DND-41 (cell line): Measurements from ENCODE around the gene VPS33B.

ENCODE experiments used
- ATAC-seq: fragments of 200-7000 bp; cut with Tn5 transposase; 3 replicates; pipeline ENCODE4 v1.9.1; 2021; ENCODE audit warnings: low read depth; ENCODE audit not compliant: insufficient read depth
- DNase-seq: peaks from one replicate; pipeline ENCODE4 v3.0.0-alpha.2; 2020
- H2AFZ ChIP-seq: 2 replicates; pipeline ENCODE4 v1.6.0; 2012; ENCODE audit warnings: low read depth, low read length
- H3K27ac ChIP-seq: 2 replicates; pipeline ENCODE4 v1.5.1; 2012; ENCODE audit warnings: low read length, inconsistent platforms
- H3K27me3 ChIP-seq: fragments of 200-600 bp; sonication (generic); 2 replicates; pipeline ENCODE4 v1.6.0; 2012; ENCODE audit warnings: low read length, mild to moderate bottlenecking, inconsistent platforms; ENCODE audit not compliant: insufficient read depth, poor library complexity
- H3K36me3 ChIP-seq: 2 replicates; pipeline ENCODE4 v1.5.1; 2012; ENCODE audit warnings: low read length, inconsistent platforms; ENCODE audit not compliant: insufficient read depth
- H3K4me1 ChIP-seq: 2 replicates; pipeline ENCODE4 v1.5.1; 2012; ENCODE audit warnings: mild to moderate bottlenecking, low read length; ENCODE audit not compliant: insufficient read depth
- H3K4me2 ChIP-seq: 2 replicates; pipeline ENCODE4 v1.6.0; 2012; ENCODE audit warnings: mild to moderate bottlenecking, moderate library complexity, low read length, inconsistent platforms; ENCODE audit not compliant: insufficient read depth
- H3K4me3 ChIP-seq, 2 experiments: fragments of 200-600 bp in 1 of 2; shearing (Covaris generic) in 1 of 2; 2 replicates each; pipeline ENCODE4 v1.5.1; 2012 to 2016; ENCODE audit warnings: inconsistent platforms in 2 of 2, low read length in 2 of 2, mild to moderate bottlenecking in 2 of 2, low read depth in 1 of 2, moderate library complexity in 1 of 2
- H3K79me2 ChIP-seq: 2 replicates; pipeline ENCODE4 v1.6.0; 2012; ENCODE audit warnings: low read length, inconsistent platforms; ENCODE audit not compliant: insufficient read depth
- H3K9ac ChIP-seq: 2 replicates; pipeline ENCODE4 v1.6.0; 2012; ENCODE audit warnings: low read depth, mild to moderate bottlenecking, inconsistent platforms, low read length, moderate library complexity
- H3K9me3 ChIP-seq: 2 replicates; pipeline ENCODE4 v1.5.1; 2012; ENCODE audit warnings: low read length, moderate library complexity, mild to moderate bottlenecking, inconsistent platforms; ENCODE audit not compliant: insufficient read depth, severe bottlenecking
- H4K20me1 ChIP-seq: 2 replicates; pipeline ENCODE4 v1.6.0; 2012; ENCODE audit warnings: low read length; ENCODE audit not compliant: insufficient read depth
- CTCF ChIP-seq: IDR thresholded peaks from 2 replicates; pipeline ENCODE4 v1.5.1; 2012; ENCODE audit warnings: borderline replicate concordance, low read length, moderate library complexity, mild to moderate bottlenecking; ENCODE audit not compliant: poor library complexity, severe bottlenecking; ENCODE audit errors: extremely low read depth
- EZH2 ChIP-seq: IDR thresholded peaks from 3 replicates; pipeline ENCODE4 v1.6.1; 2012; ENCODE audit warnings: borderline replicate concordance, low read depth, mild to moderate bottlenecking, moderate library complexity, low read length, inconsistent platforms; ENCODE audit not compliant: severe bottlenecking

Gene VPS33B

GRCh38 chr15:90979582-90979981, 42.8 kb downstream of the VPS33B start:
- Histone ChIP-seq H4K20me1 (peaks cover 6% of the 10 kb centered on the region; the same call in 1 of the 2 replicates), H3K36me3 (peaks cover 96% of the 10 kb centered on the region), H3K27ac (no peak overlapping the region), H3K4me2 (no peak overlapping the region), H3K4me1 (no peaks in the 10 kb centered on the region), H3K79me2 (peaks cover 25% of the 10 kb centered on the region), H3K9me3 (no peaks in the 10 kb centered on the region), H3K4me3 (no peak overlapping the region), H3K9ac (no peak overlapping the region), H2AFZ (no peak overlapping the region), H3K27me3 (no peaks in the 10 kb centered on the region)
- TF ChIP-seq CTCF (no peak), EZH2 (no peak)
- DNase-seq (no peak), ATAC-seq (no peak)

- Histone ChIP-seq H2AFZ (no peak overlapping the region), H3K79me2 (0 out of 2 replicates have a peak, but pooled peaks cover 2% of the 10 kb centered on the region), H3K27me3 (no peaks in the 10 kb centered on the region), H3K27ac (no peak overlapping the region), H3K36me3 (peaks cover 86% of the 10 kb centered on the region), H4K20me1 (no peaks in the 10 kb centered on the region), H3K4me2 (no peak overlapping the region), H3K9ac (no peak overlapping the region), H3K4me3 (no peak overlapping the region), H3K4me1 (no peaks in the 10 kb centered on the region), H3K9me3 (no peaks in the 10 kb centered on the region)
- TF ChIP-seq CTCF (no peak), EZH2 (no peak)
- no peak for DNase-seq
- ATAC-seq, result no peak
Observed at GRCh38 chr15:90974216-90974615, 48.2 kb downstream of the VPS33B start.

- H3K4me2 ChIP-seq, result no peak overlapping the region
- no peaks in the 10 kb centered on the region for H3K4me1 ChIP-seq
- no peaks in the 10 kb centered on the region; the same call in 1 of the 2 replicates for H3K79me2 ChIP-seq
- no peak for TF ChIP-seq CTCF
- no peak for TF ChIP-seq EZH2
- H4K20me1 ChIP-seq, result no peaks in the 10 kb centered on the region
- no peak overlapping the region for H3K4me3 ChIP-seq
- no peaks in the 10 kb centered on the region for H3K9me3 ChIP-seq
- no peak overlapping the region for H3K27ac ChIP-seq
- H3K27me3 ChIP-seq, result no peaks in the 10 kb centered on the region
- H3K36me3 ChIP-seq, result peaks cover 89% of the 10 kb centered on the region
- DNase-seq (no peak), ATAC-seq (no peak)
- H3K9ac ChIP-seq, result no peak overlapping the region
- no peak overlapping the region for H2AFZ ChIP-seq
Observed at GRCh38 chr15:90972133-90972532, 50.3 kb downstream of the VPS33B start.

GRCh38 chr15:90970274-90970673, 52.1 kb downstream of the VPS33B start:
- Histone ChIP-seq H3K4me2 (no peak overlapping the region), H3K4me3 (no peak overlapping the region), H3K27me3 (no peaks in the 10 kb centered on the region), H3K9ac (no peak overlapping the region), H3K36me3 (peaks cover 84% of the 10 kb centered on the region), H3K9me3 (no peaks in the 10 kb centered on the region), H3K27ac (no peak overlapping the region), H3K4me1 (no peaks in the 10 kb centered on the region), H2AFZ (no peak overlapping the region), H4K20me1 (no peaks in the 10 kb centered on the region), H3K79me2 (no peaks in the 10 kb centered on the region; the same call in none of the 2 replicates)
- DNase-seq (no peak), ATAC-seq (no peak)
- no peak for TF ChIP-seq EZH2
- no peak for TF ChIP-seq CTCF
